VCaP (cell line): ENCODE data around the gene SNAI3.

Source experiments
- H3K27ac ChIP-seq: fragments of 450-650 bp; 2 replicates; pipeline ENCODE4 v1.5.1; 2017
- CTCF ChIP-seq: fragments of 450-650 bp; conservative IDR thresholded peaks from 2 replicates; pipeline ENCODE4 v1.5.1; 2017; ENCODE audit warnings: mild to moderate bottlenecking, moderate library complexity

The SNAI3 gene

GRCh38 chr16:88657371-88657770 lies 28.9 kb downstream of the SNAI3 start:
- no peak for TF ChIP-seq CTCF

GRCh38 chr16:88656291-88656980 lies 29.9 kb downstream of the SNAI3 start:
- TF ChIP-seq CTCF = no peak

More at GRCh38 chr16:88657371-88657770, 28.9 kb downstream of the SNAI3 start:
- no peak overlapping the region for H3K27ac ChIP-seq

GRCh38 chr16:88655733-88656281 lies 30.5 kb downstream of the SNAI3 start:
- no peak for TF ChIP-seq CTCF
- H3K27ac ChIP-seq = no peak overlapping the region

More at GRCh38 chr16:88656291-88656980, 29.9 kb downstream of the SNAI3 start:
- H3K27ac ChIP-seq = no peak overlapping the region

GRCh38 chr16:88655053-88655732 lies 31.1 kb downstream of the SNAI3 start:
- TF ChIP-seq CTCF = no peak
- H3K27ac ChIP-seq = no peak overlapping the region

- H3K27ac ChIP-seq = no peak overlapping the region
- TF ChIP-seq CTCF = no peak
These were observed 31.8 kb downstream of the SNAI3 start for GRCh38 chr16:88654363-88655052.

GRCh38 chr16:88653596-88654362 lies 32.5 kb downstream of the SNAI3 start:
- no peak overlapping the region for H3K27ac ChIP-seq

More at GRCh38 chr16:88653596-88654362, 32.5 kb downstream of the SNAI3 start:
- TF ChIP-seq CTCF = no peak
